Measurements from ENCODE around the gene PHLPP1. TPM values are rescaled to one million over a fixed set of nuclear protein-coding genes. Genes with fewer than 3 reads are reported as not detected.

PHLPP1 gene
- total RNA-seq, 4 donors from 2014 or later: 5.5 to 9.7 (median 8.0) TPM

DNA sequence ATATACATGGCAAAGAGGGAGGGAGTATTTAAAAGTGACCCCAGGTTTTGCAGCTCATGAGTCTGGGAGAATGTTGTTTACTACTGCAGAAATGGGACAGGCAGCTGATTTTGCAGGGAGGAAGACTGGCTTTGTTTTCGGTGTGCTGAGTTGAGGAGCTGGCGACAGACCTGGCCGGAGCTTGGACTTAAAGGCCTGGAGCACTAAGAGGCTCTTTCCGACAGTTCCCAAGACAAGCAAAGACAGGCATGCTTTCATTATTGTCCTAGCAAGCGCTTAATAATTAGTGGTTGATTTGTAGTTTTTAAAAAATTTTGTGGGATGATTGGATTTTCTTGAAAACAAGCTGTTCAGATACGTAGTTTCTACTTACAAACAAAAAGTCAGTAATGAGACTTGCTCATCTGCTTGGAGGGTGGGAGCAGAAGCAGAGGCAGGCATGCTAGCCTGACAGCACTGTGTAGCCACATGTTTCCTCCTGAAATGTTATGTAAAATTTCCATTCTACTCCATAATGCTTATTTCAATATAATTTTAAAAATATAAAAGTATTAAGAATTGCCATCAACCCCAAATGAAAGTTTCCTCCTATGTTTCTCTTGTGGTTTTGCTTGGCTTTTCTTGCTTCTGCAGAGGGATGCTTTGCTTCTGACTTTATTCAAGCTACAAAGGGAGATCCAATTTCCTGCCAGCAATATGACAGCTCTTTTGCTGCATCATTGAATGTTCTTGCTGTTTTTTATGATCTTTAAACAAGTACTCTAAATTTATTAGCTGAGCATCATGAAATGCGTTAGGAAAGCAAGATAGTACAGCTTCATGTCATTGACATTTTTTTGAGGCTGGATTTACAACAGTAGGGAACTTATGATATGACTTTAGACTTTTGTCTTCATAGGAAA, 75.8 kb downstream of the PHLPP1 start:
- ATAC-seq (no peak), DNase-seq (no peak)
- in situ Hi-C loops (cut with MboI; ENCODE audit: low sequenced_read_pairs in 4 of 4): no loop called here
- Histone ChIP-seq H3K27me3 (no peaks in the 10 kb centered on the region), H3K9me3 (no peaks in the 10 kb centered on the region), H3K4me1 (peaks cover 3 to 24% of the 10 kb centered on the region in 2 donors), H3K27ac (no peak overlapping the region), H3K4me3 (no peak overlapping the region), H3K36me3 (no peaks in the 10 kb centered on the region)
- no peak for TF ChIP-seq CTCF (IDR thresholded peaks at IDR 0.05 in 4 of 5, conservative IDR thresholded peaks at IDR 0.05 in 1 of 5)
- TF ChIP-seq POLR2A (IDR thresholded peaks at IDR 0.05): no peak
- intact Hi-C loops (cut with DNase I; ENCODE audit: low total_unique reads): no loop called here

DNA sequence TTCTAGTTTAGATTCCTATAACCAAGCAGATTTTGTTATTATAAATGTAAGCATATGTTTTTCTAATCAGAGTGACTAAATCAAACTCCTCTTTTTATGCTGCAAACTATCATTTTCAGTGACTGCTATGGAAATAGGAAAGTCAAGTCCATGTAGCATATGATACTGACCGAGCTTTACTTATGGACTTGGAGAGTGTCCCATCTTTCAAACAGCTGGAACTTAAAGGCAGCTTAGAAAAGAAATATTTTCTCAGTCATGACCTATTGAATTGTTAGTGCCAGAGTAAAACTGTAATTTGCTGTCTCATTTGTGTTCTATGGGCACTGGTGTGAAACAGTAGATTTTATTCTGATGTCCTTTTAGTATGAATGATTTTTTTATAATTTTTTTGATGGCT, 76.7 kb downstream of the PHLPP1 start:
- Histone ChIP-seq H3K27me3 (no peaks in the 10 kb centered on the region), H3K36me3 (no peaks in the 10 kb centered on the region), H3K27ac (no peak overlapping the region), H3K4me1 (peaks cover 3 to 24% of the 10 kb centered on the region in 2 donors), H3K4me3 (no peak overlapping the region), H3K9me3 (no peaks in the 10 kb centered on the region)
- in situ Hi-C loops (cut with MboI; ENCODE audit: low sequenced_read_pairs in 4 of 4) (no loop called here), intact Hi-C loops (cut with DNase I; ENCODE audit: low total_unique reads) (no loop called here)
- DNase-seq: no peak
- no peak for ATAC-seq
- TF ChIP-seq CTCF (IDR thresholded peaks at IDR 0.05 in 4 of 5, conservative IDR thresholded peaks at IDR 0.05 in 1 of 5) (no peak), POLR2A (IDR thresholded peaks at IDR 0.05) (no peak)

GRCh38 chr18:62795813-62796212, 80.5 kb downstream of the PHLPP1 start:
- intact Hi-C loops (cut with DNase I; ENCODE audit: low total_unique reads): no loop called here
- ATAC-seq: no peak

DNA sequence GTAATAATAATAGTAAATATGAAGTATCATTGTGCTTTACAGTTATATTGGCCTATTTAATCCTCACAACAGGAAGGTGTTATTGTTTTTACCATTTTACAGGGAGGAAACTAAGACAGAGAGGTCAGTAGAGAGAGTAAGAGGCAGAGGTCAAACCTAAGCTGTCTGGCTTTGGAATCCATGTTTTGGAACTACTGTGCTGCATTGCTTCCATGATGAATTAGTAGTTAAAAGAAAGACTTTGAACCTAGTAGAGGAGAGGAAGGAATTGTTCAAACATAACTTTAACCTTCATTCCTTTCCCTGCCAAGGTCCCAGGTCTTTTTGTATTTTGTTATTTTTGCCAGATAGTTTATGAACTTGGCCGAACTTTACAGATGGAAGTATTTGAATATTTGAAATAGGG, 80.9 kb downstream of the PHLPP1 start:
- in situ Hi-C loops (cut with MboI; ENCODE audit: low sequenced_read_pairs in 4 of 4): no loop called here
- no peak for ATAC-seq

More at GRCh38 chr18:62795813-62796212, 80.5 kb downstream of the PHLPP1 start:
- no peaks in the 10 kb centered on the region for H3K27me3 ChIP-seq
- DNase-seq: no peak
- no peaks in the 10 kb centered on the region for H3K36me3 ChIP-seq
- no peaks in the 10 kb centered on the region for H3K9me3 ChIP-seq
- TF ChIP-seq CTCF (IDR thresholded peaks at IDR 0.05 in 4 of 5, conservative IDR thresholded peaks at IDR 0.05 in 1 of 5) (no peak), POLR2A (IDR thresholded peaks at IDR 0.05) (no peak)
- H3K4me3 ChIP-seq: no peak overlapping the region
- no peak overlapping the region for H3K27ac ChIP-seq
- peaks cover 16 to 20% of the 10 kb centered on the region in 2 donors for H3K4me1 ChIP-seq
- in situ Hi-C loops (cut with MboI; ENCODE audit: low sequenced_read_pairs in 4 of 4): no loop called here

More for the DNA sequence above, 80.9 kb downstream of the PHLPP1 start:
- no peak overlapping the region for H3K4me3 ChIP-seq
- no peak overlapping the region for H3K27ac ChIP-seq
- intact Hi-C loops (cut with DNase I; ENCODE audit: low total_unique reads): no loop called here
- H3K27me3 ChIP-seq: no peaks in the 10 kb centered on the region
- no peak for DNase-seq
- TF ChIP-seq POLR2A (IDR thresholded peaks at IDR 0.05) (no peak), CTCF (IDR thresholded peaks at IDR 0.05 in 4 of 5, conservative IDR thresholded peaks at IDR 0.05 in 1 of 5) (no peak)
- peaks cover 12 to 20% of the 10 kb centered on the region in 2 donors for H3K4me1 ChIP-seq
- no peaks in the 10 kb centered on the region for H3K36me3 ChIP-seq
- no peaks in the 10 kb centered on the region for H3K9me3 ChIP-seq

Measured in gastrocnemius medialis (tissue), 4 donors.